Tibial artery (tissue), 4 donors: Measurements from ENCODE around the gene LRRFIP1.

Experiments used
- DNase-seq, 2 donors: peaks; one replicate each; pipeline ENCODE4 v3.0.0-alpha.2; 2019
- H3K27ac ChIP-seq, 2 donors: fragments of 200-600 bp; sonication (generic) in 1 of 2; 1 replicate in 1 of 2; 2 replicates in 1 of 2; pipeline ENCODE4 v1.5.1; 2018 to 2019; ENCODE audit warnings: mild to moderate bottlenecking in 1 of 2
- H3K27me3 ChIP-seq, 2 donors: fragments of 200-600 bp; sonication (generic) in 1 of 2; one replicate each; pipeline versions ENCODE4 v1.5.1 to v1.6.0; 2016 to 2019
- H3K36me3 ChIP-seq, 3 donors: fragments of 200-600 bp; sonication (generic) in 2 of 3; one replicate each; pipeline ENCODE4 v1.5.1; 2016 to 2019; ENCODE audit warnings: mild to moderate bottlenecking in 2 of 3
- H3K4me1 ChIP-seq, 4 donors: fragments of 200-600 bp; sonication (generic) in 2 of 4; 1 replicate in 3 of 4; 2 replicates in 1 of 4; pipeline ENCODE4 v1.5.1; 2016 to 2019
- H3K4me3 ChIP-seq, 2 donors: fragments of 200-600 bp; sonication (generic) in 1 of 2; 1 replicate in 1 of 2; 2 replicates in 1 of 2; pipeline ENCODE4 v1.5.1; 2018 to 2019; ENCODE audit warnings: mild to moderate bottlenecking in 2 of 2
- H3K9me3 ChIP-seq, 3 donors: fragments of 200-600 bp; sonication (generic) in 1 of 3; one replicate each; pipeline ENCODE4 v1.5.1; 2016 to 2019
- intact Hi-C: fragments of 100-400 bp; cut with DNase I; formaldehyde crosslinking; loops from one replicate; pipeline ENCODE4 v1.15.0; 2023; ENCODE audit warnings: low total_unique reads
- TF ChIP-seq, protein P1 (sequence below), 2 experiments: fragments of 200-600 bp in 1 of 2; fragments of 450-650 bp in 1 of 2; IDR thresholded peaks; one replicate each; pipeline ENCODE4 v1.5.1; 2017 to 2019; ENCODE audit warnings: antibody characterized with exemption in 2 of 2, mild to moderate bottlenecking in 1 of 2, moderate library complexity in 1 of 2

The LRRFIP1 gene

DNA sequence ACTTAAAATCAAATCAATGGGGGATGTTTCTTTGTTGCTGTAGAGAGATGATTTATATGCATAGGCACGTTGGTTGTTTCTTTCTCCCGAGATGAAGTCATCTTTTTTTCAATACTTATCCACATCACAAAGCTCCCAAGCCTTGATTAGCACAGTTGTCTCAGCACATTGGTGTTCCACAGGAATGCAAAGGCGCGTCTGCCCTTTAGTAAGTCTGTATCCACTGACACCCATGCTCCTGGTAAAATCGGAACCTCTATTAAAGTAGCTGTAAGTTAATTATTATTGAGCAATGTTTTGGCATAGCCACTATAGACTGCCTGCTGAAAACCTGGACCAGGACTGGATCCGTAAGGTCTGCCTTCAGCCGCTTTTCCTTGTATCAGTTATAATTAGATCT is 93.6 kb downstream of the LRRFIP1 start:
- peaks cover 0 to 12% (median 0%) of the 10 kb centered on the region in 3 donors for H3K36me3 ChIP-seq
- no peaks in the 10 kb centered on the region for H3K27me3 ChIP-seq
- H3K4me3 ChIP-seq: no peak overlapping the region
- no peak for DNase-seq
- TF ChIP-seq, protein P1, sequence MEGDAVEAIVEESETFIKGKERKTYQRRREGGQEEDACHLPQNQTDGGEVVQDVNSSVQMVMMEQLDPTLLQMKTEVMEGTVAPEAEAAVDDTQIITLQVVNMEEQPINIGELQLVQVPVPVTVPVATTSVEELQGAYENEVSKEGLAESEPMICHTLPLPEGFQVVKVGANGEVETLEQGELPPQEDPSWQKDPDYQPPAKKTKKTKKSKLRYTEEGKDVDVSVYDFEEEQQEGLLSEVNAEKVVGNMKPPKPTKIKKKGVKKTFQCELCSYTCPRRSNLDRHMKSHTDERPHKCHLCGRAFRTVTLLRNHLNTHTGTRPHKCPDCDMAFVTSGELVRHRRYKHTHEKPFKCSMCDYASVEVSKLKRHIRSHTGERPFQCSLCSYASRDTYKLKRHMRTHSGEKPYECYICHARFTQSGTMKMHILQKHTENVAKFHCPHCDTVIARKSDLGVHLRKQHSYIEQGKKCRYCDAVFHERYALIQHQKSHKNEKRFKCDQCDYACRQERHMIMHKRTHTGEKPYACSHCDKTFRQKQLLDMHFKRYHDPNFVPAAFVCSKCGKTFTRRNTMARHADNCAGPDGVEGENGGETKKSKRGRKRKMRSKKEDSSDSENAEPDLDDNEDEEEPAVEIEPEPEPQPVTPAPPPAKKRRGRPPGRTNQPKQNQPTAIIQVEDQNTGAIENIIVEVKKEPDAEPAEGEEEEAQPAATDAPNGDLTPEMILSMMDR (IDR thresholded peaks at IDR 0.05): no peak
- peaks cover 0 to 81% (median 25%) of the 10 kb centered on the region in 4 donors for H3K4me1 ChIP-seq
- no peaks in the 10 kb centered on the region for H3K9me3 ChIP-seq
- no peak overlapping the region for H3K27ac ChIP-seq
- intact Hi-C loops: no loop called here

DNA sequence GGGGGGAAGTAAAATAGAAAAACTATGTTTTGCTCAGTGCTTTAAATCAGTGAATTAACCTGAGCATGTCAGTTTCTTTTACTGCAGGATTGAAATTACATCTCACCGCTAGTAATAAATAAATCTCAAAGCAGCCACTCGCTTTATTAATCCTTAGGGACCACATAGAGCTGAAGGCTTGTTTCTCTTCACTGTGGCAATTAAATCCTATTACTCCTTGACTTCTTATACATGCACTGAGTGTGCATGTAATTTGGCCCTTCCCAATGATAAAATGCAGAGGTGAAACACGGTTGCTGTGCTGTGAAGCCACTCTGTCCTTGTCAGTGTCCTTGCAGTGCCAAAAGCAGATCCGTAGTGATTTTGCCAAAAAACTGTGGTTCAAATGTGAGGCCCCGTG is 94.1 kb downstream of the LRRFIP1 start:
- H3K27me3 ChIP-seq: no peaks in the 10 kb centered on the region
- peak overlapping the region in 1 of 2 donors; percentile 38 for H3K27ac ChIP-seq
- peaks cover 0 to 81% (median 27%) of the 10 kb centered on the region in 4 donors for H3K4me1 ChIP-seq
- TF ChIP-seq, protein P1 (IDR thresholded peaks at IDR 0.05): no peak
- DNase-seq: no peak
- peaks cover 0 to 12% (median 0%) of the 10 kb centered on the region in 3 donors for H3K36me3 ChIP-seq
- intact Hi-C loops: no loop called here
- no peaks in the 10 kb centered on the region for H3K9me3 ChIP-seq
- no peak overlapping the region for H3K4me3 ChIP-seq

DNA sequence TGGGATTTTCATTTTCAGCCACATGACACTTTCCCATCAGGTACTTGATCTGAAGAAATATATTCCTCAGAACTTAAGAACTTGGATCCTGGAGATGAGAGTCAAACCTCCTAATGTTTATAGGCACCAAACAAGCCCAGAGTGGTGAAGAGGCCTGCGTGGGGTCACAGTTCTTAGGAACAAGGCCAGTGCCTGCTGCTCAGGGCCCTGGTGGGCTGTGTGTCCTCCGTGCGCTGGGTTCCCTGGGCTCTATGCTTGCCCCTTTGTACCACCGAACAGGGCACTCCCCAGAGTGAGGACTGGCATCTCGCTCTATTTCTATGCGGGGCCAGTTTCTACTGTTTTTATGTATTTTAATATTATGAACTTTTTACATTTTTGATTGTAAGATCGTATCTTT is 95.2 kb downstream of the LRRFIP1 start:
- H3K27me3 ChIP-seq: no peaks in the 10 kb centered on the region
- no peaks in the 10 kb centered on the region for H3K9me3 ChIP-seq
- intact Hi-C loops: no loop called here
- no peak for DNase-seq
- peaks cover 0 to 82% (median 32%) of the 10 kb centered on the region in 4 donors for H3K4me1 ChIP-seq
- peak overlapping the region in 1 of 2 donors; percentile 38 for H3K27ac ChIP-seq
- TF ChIP-seq, protein P1 (IDR thresholded peaks at IDR 0.05): no peak
- peaks cover 0 to 12% (median 0%) of the 10 kb centered on the region in 3 donors for H3K36me3 ChIP-seq
- H3K4me3 ChIP-seq: no peak overlapping the region

DNA sequence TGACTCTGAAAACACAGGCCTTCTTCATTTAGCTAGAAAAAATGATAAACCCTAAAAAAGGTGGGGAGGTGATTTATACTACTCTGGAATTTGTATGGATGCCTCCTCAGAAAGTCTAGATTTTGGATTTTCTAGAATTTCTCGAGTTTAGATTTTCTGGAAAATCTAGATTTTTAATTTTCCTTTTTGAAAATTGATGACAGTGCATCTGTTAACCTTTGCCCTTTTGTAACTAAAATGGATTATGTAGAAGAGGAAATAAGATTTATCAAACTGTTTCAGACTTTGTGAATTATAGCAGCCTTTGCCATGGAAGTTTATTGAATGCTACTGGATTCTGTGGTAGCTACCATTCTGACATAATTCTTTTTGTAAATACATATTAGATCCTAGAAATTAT is 95.6 kb downstream of the LRRFIP1 start:
- Histone ChIP-seq H3K27me3 (no peaks in the 10 kb centered on the region), H3K4me3 (no peak overlapping the region), H3K9me3 (no peaks in the 10 kb centered on the region), H3K36me3 (peaks cover 0 to 8% (median 0%) of the 10 kb centered on the region in 3 donors), H3K4me1 (peaks cover 0 to 82% (median 32%) of the 10 kb centered on the region in 4 donors), H3K27ac (peak overlapping the region in 1 of 2 donors; percentile 38)
- DNase-seq: no peak
- intact Hi-C loops: no loop called here
- TF ChIP-seq, protein P1 (IDR thresholded peaks at IDR 0.05): no peak

GRCh38 chr2:237723602-237724001 is 96.2 kb downstream of the LRRFIP1 start:
- Histone ChIP-seq H3K9me3 (no peaks in the 10 kb centered on the region), H3K27ac (peak overlapping the region in 1 of 2 donors; percentile 38), H3K27me3 (no peaks in the 10 kb centered on the region), H3K4me3 (no peak overlapping the region), H3K4me1 (peaks cover 0 to 82% (median 33%) of the 10 kb centered on the region in 4 donors), H3K36me3 (peaks cover 0 to 3% (median 0%) of the 10 kb centered on the region in 3 donors)
- intact Hi-C loops: no loop called here
- TF ChIP-seq, protein P1 (IDR thresholded peaks at IDR 0.05): no peak
- peak in 1 of 2 donors; percentile 29 for DNase-seq
